ENCODE measurements around the gene PTPRE. TPM values are rescaled to one million over a fixed set of nuclear protein-coding genes. Genes with fewer than 3 reads are reported as not detected.

Gene PTPRE
- total RNA-seq, 3 donors from 2014 or later, result 11.8 to 42.9 (median 25.6) TPM

GRCh38 chr10:128046156-128046952 lies 139.5 kb downstream of the PTPRE start:
- no peaks in the 10 kb centered on the region for H3K27me3 ChIP-seq
- peak overlapping the region in 1 of 3 donors; percentile 57 for H3K4me3 ChIP-seq
- no peak for DNase-seq (ENCODE audit: low spot score in 2 of 2)
- TF ChIP-seq POLR2A (IDR thresholded peaks at IDR 0.05) (no peak), POLR2AphosphoS5 (IDR thresholded peaks at IDR 0.05) (no peak)
- TF ChIP-seq, protein P1, sequence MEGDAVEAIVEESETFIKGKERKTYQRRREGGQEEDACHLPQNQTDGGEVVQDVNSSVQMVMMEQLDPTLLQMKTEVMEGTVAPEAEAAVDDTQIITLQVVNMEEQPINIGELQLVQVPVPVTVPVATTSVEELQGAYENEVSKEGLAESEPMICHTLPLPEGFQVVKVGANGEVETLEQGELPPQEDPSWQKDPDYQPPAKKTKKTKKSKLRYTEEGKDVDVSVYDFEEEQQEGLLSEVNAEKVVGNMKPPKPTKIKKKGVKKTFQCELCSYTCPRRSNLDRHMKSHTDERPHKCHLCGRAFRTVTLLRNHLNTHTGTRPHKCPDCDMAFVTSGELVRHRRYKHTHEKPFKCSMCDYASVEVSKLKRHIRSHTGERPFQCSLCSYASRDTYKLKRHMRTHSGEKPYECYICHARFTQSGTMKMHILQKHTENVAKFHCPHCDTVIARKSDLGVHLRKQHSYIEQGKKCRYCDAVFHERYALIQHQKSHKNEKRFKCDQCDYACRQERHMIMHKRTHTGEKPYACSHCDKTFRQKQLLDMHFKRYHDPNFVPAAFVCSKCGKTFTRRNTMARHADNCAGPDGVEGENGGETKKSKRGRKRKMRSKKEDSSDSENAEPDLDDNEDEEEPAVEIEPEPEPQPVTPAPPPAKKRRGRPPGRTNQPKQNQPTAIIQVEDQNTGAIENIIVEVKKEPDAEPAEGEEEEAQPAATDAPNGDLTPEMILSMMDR (IDR thresholded peaks at IDR 0.05), result no peak
- H3K9me3 ChIP-seq, result no peaks in the 10 kb centered on the region
- peaks cover 0 to 8% of the 10 kb centered on the region in 2 donors for H3K4me1 ChIP-seq
- peak overlapping the region; percentile 92 for H3K27ac ChIP-seq
- H3K36me3 ChIP-seq, result no peaks in the 10 kb centered on the region
- intact Hi-C loops (cut with DNase I; ENCODE audit: low total_unique reads), result no loop called here

DNA sequence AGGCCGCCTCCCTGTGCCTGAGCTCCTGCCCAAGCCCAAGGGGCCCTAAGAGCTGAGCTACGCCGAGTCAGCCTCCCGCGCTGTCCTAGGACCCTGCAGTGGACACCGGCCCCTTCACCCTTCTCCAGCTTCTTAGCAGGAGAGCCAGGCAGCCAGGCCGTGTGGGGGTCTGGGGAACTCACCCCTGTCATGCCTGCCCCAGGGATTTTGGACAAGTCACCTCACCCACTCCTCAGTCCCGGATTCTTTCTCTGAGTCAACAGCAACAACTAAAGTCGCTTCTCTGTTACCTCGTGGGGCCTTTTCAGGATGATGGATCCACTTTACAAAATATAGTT lies 140.0 kb downstream of the PTPRE start:
- DNase-seq (ENCODE audit: low spot score in 2 of 2), result no peak
- H3K9me3 ChIP-seq, result no peaks in the 10 kb centered on the region
- no peaks in the 10 kb centered on the region for H3K27me3 ChIP-seq
- no peaks in the 10 kb centered on the region for H3K36me3 ChIP-seq
- TF ChIP-seq, protein P1 (IDR thresholded peaks at IDR 0.05), result no peak
- TF ChIP-seq POLR2AphosphoS5 (IDR thresholded peaks at IDR 0.05), result no peak
- TF ChIP-seq POLR2A (IDR thresholded peaks at IDR 0.05), result no peak
- intact Hi-C loops (cut with DNase I; ENCODE audit: low total_unique reads), result no loop called here
- peak overlapping the region in 2 of 3 donors; percentile 47 to 57 for H3K4me3 ChIP-seq
- H3K27ac ChIP-seq, result peak overlapping the region; percentile 92
- H3K4me1 ChIP-seq, result peaks cover 0 to 8% of the 10 kb centered on the region in 2 donors

DNA sequence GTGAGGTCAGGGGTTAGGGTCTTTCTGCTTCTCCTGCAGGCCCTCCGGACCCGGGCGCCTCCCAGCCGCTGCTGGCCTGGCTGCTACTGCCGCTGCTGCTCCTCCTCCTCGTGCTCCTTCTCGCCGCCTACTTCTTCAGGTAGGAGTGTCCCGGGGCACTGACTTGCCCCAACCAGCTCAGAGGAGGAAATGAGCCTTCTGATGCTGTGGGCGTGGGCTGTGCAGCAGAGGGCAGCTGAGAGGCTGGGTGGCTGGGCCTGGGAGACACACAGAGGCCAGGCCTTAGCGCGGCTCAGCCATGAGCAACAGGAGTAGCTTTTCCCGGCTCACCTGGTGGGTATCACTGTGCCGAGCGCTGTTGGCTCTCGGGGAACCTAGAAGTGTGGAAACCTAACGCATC lies 140.4 kb downstream of the PTPRE start:
- peak; percentile 61 for TF ChIP-seq POLR2A (IDR thresholded peaks at IDR 0.05)
- peak; percentile 28 to 86 (median 56) for TF ChIP-seq POLR2AphosphoS5 (IDR thresholded peaks at IDR 0.05)
- TF ChIP-seq, protein P1 (IDR thresholded peaks at IDR 0.05), result no peak
- H3K9me3 ChIP-seq, result no peaks in the 10 kb centered on the region
- intact Hi-C loops (cut with DNase I; ENCODE audit: low total_unique reads), result no loop called here
- H3K27me3 ChIP-seq, result no peaks in the 10 kb centered on the region
- no peaks in the 10 kb centered on the region for H3K36me3 ChIP-seq
- H3K4me1 ChIP-seq, result peaks cover 0 to 8% of the 10 kb centered on the region in 2 donors
- peak; percentile 71 to 93 for DNase-seq (ENCODE audit: low spot score in 2 of 2)
- peak overlapping the region; percentile 92 for H3K27ac ChIP-seq
- peak overlapping the region; percentile 33 to 57 (median 47) for H3K4me3 ChIP-seq

DNA sequence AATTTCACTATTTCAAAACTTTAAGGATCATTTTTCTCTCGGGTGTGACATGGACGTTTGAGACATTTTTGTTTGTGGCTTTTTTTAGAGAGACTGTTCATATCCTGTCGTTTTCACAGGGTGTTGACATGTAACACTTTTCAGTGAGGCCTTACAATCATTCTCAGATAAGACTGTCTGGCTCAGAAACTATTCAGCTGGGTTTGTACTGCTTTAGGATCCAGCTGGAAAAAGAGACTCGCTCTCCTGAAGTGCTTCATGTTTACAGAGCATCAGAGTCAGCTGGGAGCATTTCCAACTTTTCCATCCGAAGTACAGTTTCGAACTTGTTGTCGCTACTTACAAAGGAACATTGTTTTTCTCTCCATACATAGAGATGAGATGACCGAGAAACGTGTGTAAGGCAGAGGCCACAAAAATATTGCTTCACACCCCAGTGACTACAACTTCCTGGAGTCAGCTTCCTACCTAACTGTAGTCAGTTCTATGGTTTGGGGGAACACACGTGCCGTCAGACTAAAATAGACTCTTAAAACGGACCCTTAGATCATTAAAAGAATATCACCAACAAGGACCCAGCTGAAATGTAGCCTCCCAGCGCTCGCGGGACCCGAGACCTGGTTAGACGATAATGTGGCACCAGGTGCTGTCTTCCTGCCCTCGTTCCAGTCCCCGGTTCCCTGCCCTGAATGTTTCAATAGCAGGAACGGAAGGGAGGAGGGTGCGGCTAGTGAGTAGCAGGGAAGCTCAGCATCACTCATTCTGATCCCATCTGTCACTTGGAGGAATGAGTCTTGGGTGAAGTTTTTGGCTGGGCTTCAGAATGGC lies 141.3 kb downstream of the PTPRE start:
- Histone ChIP-seq H3K27ac (peak overlapping the region; percentile 92), H3K4me3 (peak overlapping the region; percentile 33 to 57 (median 47)), H3K36me3 (no peaks in the 10 kb centered on the region), H3K27me3 (no peaks in the 10 kb centered on the region), H3K4me1 (peaks cover 0 to 8% of the 10 kb centered on the region in 2 donors), H3K9me3 (no peaks in the 10 kb centered on the region)
- TF ChIP-seq, protein P1 (IDR thresholded peaks at IDR 0.05), result no peak
- TF ChIP-seq POLR2A (IDR thresholded peaks at IDR 0.05), result no peak
- peak in 1 of 3 donors; percentile 33 for TF ChIP-seq POLR2AphosphoS5 (IDR thresholded peaks at IDR 0.05)
- no peak for DNase-seq (ENCODE audit: low spot score in 2 of 2)
- intact Hi-C loops (cut with DNase I; ENCODE audit: low total_unique reads), result no loop called here

DNA sequence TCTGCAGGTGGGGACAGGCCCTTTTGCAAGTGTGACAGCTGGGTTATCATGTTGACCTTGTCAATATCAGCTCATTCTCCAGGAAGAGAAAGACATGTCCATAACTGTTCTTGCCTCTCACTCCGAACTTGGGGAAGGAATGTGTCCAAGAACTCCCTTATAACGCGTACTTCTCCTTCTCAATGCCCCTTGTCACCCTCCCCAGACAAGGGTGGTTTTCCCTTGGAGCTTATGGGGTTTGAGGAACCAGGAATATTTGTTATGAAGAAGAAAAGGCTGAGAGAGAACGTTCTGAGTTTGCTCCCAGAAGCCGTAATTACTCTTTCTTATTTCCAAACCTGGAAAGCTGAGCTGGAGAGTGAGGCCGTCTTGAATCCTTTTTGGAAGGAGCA lies 141.9 kb downstream of the PTPRE start:
- no peak for DNase-seq (ENCODE audit: low spot score in 2 of 2)
- Histone ChIP-seq H3K27ac (peak overlapping the region; percentile 92), H3K36me3 (no peaks in the 10 kb centered on the region), H3K4me3 (peak overlapping the region; percentile 33 to 57 (median 47)), H3K27me3 (no peaks in the 10 kb centered on the region), H3K4me1 (peaks cover 0 to 8% of the 10 kb centered on the region in 2 donors), H3K9me3 (no peaks in the 10 kb centered on the region)
- TF ChIP-seq POLR2A (IDR thresholded peaks at IDR 0.05) (no peak), POLR2AphosphoS5 (IDR thresholded peaks at IDR 0.05) (no peak)
- TF ChIP-seq, protein P1 (IDR thresholded peaks at IDR 0.05), result no peak
- intact Hi-C loops (cut with DNase I; ENCODE audit: low total_unique reads), result no loop called here

All from breast epithelium (tissue), 4 donors.